HEK293T (cell line): ENCODE data around the gene SEMA3C.

ENCODE experiments used
- ARNT ChIP-seq: fragments of 450-650 bp; IDR thresholded peaks from 2 replicates; pipeline ENCODE4 v1.6.1; 2017; ENCODE audit warnings: mild to moderate bottlenecking
- BHLHE40 ChIP-seq: fragments of 450-650 bp; IDR thresholded peaks from 2 replicates; pipeline ENCODE4 v1.6.1; 2016; ENCODE audit warnings: mild to moderate bottlenecking, moderate library complexity, borderline replicate concordance
- CTBP1 ChIP-seq: fragments of 450-650 bp; IDR thresholded peaks from 2 replicates; pipeline ENCODE4 v1.6.1; 2016; ENCODE audit warnings: borderline replicate concordance
- ELF4 ChIP-seq: fragments of 450-650 bp; IDR thresholded peaks from 2 replicates; pipeline ENCODE4 v1.6.1; 2017; ENCODE audit warnings: antibody characterized with exemption
- FOXA1 ChIP-seq: fragments of 450-650 bp; IDR thresholded peaks from 2 replicates; pipeline ENCODE4 v1.6.1; 2016; ENCODE audit warnings: mild to moderate bottlenecking
- FOXK2 ChIP-seq: fragments of 450-650 bp; IDR thresholded peaks from 2 replicates; pipeline ENCODE4 v1.6.1; 2016; ENCODE audit warnings: mild to moderate bottlenecking
- FOXM1 ChIP-seq: fragments of 450-650 bp; IDR thresholded peaks from 2 replicates; pipeline ENCODE4 v1.6.1; 2017; ENCODE audit warnings: mild to moderate bottlenecking, borderline replicate concordance
- HDGF ChIP-seq: fragments of 450-650 bp; IDR thresholded peaks from 2 replicates; pipeline ENCODE4 v1.6.1; 2017; ENCODE audit warnings: antibody characterized with exemption, borderline replicate concordance
- LEF1 ChIP-seq: fragments of 450-650 bp; IDR thresholded peaks from 2 replicates; pipeline ENCODE4 v1.6.1; 2017; ENCODE audit warnings: mild to moderate bottlenecking, borderline replicate concordance
- NFRKB ChIP-seq: fragments of 450-650 bp; IDR thresholded peaks from 2 replicates; pipeline ENCODE4 v1.6.1; 2016; ENCODE audit warnings: mild to moderate bottlenecking, moderate library complexity
- SP1 ChIP-seq: fragments of 450-650 bp; IDR thresholded peaks from 2 replicates; pipeline ENCODE4 v1.6.1; 2017
- SUZ12 ChIP-seq: fragments of 450-650 bp; IDR thresholded peaks from 2 replicates; pipeline ENCODE4 v1.6.1; 2016; ENCODE audit warnings: mild to moderate bottlenecking
- TARDBP ChIP-seq: fragments of 450-650 bp; IDR thresholded peaks from 2 replicates; pipeline ENCODE4 v1.6.1; 2016
- ZNF384 ChIP-seq: fragments of 450-650 bp; IDR thresholded peaks from 2 replicates; pipeline ENCODE4 v1.6.1; 2016

DNA sequence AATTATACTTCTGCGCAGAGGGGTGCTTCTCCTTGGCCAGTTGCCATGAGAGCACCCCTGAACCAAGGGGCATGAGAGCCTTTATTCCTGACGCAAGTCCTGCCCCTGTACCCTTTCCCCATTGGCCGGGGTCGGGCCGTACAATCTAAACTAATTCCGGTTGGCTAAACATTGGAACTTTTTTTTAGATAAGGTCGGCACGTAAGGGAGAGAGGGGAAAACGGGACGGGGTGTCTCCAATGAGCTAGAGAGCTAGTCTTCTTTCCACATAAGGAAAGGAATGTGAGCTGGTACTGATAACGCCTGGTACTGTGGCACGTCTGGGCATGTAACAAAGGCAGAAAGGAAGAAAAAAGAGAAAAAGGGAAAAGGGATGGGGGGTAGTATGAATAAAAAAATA, 183.5 kb downstream of the SEMA3C start:
- TF ChIP-seq FOXA1 (no peak), SUZ12 (no peak), HDGF (no peak), CTBP1 (no peak), FOXM1 (no peak), ELF4 (no peak), TARDBP (no peak), LEF1 (no peak), ZNF384 (no peak), ARNT (no peak), BHLHE40 (no peak), NFRKB (no peak), SP1 (no peak), FOXK2 (no peak)
